CD4-positive, alpha-beta T cell treated with Interleukin-17A for 1 hour (primary cell): Measurements from ENCODE around the gene SCCPDH.

ENCODE experiments used
- DNase-seq: peaks from one replicate; pipeline ENCODE4 v3.0.0-alpha.2; 2020

Gene SCCPDH

DNA sequence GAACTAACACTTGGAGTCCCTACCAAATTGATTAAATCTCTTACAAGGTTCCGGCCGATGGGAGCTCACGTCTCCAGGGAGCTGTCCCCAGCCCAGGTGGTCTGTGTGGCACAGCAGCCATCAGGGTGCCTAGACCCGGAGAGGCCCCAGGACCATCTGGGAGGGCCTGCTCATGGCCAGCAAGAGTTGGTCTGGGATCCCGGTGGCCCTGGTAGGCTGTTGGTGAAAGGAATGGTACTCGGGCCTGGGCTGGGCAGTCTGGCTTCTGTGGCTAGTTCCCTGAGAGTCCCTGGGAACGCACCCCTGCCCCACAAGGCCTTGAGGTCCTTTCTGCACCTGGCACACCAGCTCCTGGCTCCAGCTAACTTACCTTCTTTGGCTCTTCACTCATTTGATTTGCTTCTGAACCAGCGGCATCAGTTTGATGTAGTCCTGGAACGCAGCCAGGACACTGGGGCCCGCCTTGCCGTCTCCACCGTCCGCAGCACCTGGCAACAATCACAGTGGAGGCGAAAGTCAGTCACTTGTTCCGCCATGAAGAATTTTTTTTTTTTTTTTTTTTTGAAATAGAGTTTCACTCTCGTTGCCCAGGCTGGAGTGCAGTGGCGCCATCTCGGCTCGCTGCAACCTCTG lies 62.5 kb downstream of the SCCPDH start:
- no peak for DNase-seq

DNA sequence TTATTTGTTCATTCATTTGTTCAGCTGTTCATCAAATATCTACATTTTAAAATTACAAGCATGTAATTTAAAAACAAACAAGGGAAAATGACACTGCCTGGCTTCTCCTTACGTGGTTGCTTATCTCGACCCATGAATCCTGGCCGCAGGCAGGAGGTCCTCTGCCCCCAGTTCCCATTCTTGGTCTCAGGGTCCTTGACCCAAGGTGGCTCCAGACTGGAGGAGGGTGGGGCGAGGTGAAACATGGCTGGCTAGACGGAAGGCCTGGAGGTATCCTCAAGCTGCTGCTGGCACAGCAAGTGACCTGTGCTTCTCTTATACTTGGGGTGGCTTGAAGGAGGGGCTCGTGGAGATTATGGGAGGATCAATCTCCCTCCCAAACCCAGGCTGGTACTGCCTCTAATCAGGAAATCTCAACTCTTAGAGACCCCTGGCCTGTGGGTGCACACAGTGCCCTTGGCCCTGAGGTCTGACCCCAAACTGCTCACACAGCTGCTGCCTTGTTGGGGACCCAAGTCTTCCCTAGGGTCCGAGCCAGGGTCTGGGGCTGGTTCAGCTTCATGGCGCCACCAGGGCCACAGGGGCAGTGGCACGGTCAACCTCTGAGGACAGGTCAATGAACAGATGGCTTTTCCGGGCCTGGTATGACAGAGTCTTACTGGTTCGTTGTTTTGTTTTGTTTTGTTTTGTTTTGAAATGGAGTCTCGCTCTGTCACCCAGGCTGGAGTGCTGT lies 63.7 kb downstream of the SCCPDH start:
- DNase-seq = no peak

DNA sequence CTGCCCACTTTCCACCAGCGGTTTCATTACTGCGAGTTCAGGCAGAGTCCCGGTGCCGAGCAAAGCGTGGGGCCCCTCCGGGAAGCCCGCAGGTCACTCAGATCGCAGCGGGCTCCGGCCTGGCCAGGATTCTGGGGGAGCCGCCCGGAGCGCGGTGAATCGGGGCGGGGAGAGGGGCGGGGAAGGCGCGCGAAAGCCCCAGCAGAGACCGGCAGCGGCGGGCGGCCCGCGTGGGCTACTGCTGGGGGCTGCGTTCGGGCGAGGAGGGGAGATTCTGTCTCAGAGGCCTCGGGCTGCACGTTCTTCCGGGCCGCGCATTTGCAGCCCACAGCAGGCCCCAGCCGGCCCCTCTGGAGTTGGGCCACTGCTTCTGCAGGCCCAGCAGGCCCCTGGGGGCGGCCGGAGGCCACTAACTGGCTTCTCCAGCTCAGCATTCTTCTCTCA lies 64.7 kb downstream of the SCCPDH start:
- DNase-seq = no peak

DNA sequence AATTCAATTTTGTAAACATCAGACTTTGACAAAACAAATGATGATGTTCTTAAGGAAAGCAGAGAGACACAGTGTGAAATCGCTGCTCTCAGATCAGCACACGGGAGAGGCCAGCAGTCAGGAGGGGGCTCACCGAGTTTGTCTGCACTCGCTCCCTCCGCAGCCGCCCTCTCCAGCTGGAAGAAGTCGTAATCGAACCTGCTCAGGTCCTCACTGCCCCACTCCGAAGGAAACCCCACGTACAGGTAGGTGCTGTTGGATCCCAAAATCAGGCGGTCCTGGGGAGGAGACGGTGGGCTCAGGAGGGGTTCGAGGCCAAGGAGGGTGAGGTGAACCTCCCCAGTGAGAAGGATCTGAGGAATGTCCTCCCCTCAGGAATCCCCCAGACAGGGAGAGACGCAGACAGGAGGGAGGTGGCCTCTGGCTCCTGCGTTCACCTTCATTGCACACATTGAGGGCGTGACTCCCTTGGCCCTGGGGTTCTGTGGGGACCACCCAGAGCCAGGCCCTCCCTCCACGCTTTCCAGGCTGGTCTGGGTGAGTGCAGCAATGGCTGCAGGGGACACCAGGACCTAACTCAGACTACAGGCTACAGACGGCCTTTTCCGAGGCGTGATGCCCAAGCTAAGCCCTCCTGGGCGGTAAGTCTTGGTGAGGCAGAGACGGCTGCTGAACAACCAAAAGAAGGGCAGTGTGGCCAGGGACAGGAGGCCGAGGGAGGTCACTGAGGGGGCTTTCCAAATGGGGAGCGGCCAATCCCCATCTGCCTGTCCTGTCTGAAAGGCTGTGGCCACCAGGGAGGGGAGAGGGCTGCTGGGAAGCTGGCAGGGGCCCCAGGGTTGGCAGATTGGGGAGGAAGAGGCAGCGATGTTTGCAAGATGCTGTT lies 65.5 kb downstream of the SCCPDH start:
- DNase-seq = no peak

DNA sequence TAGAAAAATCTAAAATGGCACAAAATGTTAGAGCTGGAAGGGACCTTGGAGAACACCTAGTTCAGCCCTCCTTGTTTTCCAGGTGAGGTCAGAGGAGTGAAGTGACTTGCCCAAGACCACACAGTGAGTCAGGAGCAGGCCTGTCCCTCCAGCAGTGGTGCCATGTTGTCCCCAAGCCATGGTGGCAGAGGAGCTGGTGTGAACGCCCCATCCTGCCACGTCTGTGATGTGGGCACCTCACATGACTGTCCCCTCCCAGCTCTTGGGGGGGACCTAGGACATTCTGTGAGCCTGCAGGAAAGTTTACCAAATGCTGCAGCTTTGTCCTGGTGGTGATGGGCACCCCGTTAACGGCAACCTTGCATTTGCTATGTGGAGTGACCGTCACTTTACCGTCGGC lies 66.2 kb downstream of the SCCPDH start:
- DNase-seq = no peak

DNA sequence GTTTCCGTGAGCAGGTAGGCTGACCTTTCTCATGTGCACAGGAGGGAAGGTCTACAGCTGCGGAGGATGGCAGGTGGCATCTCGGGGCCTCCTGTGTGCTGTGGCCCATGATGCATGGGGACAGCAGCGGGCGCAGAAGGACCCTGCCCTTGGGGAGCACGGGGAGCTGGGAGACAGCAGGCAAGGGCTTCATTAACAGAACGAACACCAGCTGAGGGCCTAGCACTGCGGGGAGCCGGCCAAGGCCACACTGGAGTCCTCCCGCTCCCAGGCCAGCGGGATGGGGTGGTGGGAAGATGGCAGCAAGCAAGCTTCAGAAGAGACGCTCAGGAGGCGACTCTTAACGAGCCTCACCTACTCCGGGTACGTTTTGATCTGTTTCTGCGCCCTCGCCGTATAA lies 66.6 kb downstream of the SCCPDH start:
- DNase-seq = no peak

DNA sequence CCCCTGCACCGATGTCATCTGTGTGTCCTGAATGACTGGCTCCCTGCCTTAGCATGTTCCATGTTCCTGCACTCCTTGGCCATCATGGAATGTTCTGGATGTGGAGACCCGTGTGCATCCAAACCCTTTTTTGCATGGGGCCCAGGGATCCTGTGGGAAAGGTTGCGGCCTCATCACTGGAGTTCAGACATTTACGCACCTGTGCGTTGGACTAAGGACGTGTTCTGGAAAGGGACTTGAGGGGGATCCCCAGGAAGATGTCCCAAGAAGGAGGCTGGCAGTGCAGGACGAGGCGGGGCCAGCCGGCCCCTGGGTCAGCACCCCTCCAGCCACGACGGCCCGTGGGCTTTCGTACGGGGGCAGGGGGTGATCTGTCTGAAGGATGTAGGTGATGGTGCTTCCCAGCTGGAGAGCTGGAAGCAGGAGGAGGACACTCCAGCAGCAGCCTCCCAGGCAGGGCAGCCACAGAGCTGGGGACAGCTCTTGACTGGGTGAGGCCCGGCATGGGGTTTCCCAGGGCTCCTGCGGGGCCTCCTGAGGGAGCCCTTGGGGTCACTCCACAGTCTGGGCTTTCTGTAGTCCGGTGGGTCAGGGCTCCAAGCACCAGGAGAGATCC lies 67.2 kb downstream of the SCCPDH start:
- DNase-seq = no peak

DNA sequence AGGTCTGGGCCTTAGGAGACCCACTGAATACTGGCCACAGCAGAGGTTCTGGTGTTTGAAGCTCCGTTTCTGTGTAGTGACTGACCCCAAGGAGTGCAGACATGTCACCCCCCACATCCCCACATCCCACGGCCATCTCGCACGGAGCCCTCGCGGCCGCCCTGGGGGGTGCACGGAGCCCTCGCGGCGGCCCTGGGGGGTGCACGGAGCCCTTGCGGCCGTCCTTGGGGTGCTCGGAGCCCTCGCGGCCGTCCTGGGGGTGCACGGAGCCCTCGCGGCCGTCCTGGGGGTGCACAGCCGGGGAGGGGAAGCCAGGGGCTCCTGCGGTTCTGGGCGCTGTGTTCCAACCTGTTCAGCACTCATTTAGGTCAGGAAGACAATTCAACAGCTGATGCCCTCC lies 68.4 kb downstream of the SCCPDH start:
- DNase-seq = no peak

DNA sequence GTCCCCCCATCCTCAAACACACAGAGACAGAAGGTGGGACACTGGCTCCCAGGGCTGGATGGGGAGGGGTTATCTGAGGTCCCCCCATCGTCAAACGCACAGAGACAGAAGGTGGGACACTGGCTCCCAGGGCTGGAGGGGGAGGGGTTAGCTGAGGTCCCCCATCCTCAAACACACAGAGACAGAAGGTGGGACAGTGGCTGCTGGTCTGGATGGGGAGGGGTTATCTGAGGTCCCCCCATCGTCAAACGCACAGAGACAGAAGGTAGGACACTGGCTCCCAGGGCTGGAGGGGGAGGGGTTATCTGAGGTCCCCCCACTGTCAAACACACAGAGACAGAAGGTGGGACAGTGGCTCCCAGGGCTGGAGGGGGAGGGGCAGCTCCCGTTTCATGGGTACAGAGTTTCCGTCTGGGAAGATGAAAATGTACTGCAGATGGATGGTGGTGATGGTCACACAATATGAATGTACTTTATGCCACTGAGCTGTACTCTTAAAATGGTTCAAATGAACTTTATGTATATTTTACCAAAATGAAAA lies 69.2 kb downstream of the SCCPDH start:
- no peak for DNase-seq

DNA sequence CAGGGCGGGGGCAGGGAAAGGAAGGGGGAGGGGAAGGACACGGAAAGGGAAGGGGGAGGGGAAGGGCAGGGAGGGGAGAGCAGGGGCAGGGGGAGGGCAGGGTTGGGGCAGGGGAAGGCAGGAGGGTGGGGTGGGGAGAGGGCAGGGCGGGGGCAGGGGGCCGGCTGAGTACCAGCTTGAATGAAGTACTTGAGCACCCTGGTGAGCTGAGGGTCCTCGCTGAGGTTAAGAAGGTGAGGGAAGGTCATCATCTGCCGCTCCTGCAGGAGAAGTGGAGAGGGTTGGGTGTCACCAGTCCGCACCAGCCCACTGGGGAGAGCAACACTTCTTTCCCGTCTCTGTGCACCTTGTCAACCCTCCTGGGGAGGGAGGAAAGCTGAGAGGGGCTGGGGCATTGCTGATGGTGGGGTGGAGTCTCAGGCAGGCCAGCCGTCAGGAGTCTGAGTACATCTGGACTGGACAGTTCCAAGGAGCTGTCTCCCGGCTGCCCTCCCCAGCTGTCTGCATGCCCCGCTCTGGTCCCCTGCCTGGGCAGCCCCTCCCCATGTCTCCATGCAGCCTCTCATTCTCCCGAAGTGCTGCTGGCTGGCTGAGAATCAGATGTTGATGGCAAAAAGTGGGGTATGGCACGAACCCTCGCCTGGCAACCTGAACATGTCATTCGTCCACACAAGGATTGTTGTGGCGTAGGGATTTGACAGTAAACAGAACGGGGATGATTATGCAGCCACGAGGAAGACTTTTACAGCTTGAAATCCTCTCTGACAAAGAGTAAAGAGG lies 70.0 kb downstream of the SCCPDH start:
- DNase-seq = no peak

DNA sequence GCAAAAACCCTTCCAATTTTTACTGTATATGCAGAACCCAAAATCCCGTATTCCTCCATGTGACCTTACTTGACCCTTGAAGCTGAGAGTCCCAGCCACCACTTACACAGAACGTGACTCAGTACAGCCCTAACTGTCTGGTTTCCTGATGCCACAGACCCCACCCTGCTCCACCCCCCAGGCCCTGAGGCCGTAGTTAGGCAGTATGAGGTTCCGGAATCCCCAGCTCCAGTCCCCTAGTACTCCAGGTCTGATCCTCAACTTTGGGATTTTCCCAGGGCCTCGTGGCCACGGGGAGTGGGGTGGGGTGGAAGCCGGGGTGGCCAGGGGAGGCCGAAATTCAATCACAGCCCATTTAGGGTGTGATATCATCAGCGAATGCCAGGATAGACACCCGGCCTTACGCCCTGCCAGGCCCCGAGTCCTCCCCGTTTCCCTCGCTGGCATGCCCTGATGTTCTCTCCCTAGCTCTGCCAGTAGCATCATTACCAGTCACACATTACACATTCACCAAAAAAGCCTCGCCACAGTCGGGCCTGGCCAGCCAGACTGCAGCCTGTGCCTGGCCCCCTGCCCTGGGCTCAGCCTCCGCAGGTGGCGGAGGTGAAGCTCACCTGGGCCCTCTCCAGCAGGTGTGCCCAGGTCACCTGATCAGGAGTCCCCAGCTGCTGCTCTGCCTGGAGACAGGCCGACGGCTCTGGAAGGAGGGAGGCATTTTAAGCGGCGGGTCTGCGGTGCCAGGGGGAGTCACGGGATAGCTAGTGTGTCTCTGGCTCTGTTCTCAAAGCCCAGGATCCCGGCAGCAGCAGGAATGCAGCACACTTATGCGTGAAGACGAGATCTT lies 70.8 kb downstream of the SCCPDH start:
- DNase-seq = no peak

DNA sequence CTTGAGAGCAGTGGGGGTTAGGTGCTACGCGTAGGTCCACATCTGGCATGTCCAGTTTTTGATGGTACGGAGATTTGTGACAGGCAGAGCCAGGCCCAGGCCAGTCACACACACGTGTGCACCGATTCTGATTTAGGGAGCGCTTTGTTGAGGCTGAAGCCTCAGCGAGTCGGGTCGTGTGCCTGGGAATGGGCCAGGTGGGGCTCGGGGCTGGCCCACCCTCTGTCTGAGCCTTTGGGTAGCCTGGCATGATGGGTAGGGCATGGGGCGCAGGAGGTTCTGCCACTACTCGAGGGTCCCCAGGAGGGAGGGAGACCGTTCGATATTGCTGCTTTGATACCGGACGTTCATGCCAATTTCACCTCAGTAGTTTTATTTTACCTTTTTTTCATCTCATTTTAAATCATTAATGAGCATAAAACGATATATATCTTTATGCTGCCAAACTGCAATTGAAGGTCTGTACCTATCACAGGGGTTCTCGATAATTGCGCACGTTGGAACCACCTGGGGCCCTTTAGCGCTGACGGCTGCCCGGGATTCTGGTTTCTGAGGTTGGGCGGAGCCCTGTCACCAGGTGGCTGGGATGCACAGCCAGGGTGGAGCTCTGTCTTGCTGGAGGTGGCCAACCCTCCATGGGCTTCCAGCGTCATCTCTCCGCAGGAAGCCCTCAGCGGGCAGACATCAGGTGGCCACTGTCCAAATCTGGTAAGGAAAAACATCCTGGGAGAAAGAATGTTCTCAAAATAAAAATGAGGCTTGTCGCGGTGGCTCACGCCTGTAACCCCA lies 71.9 kb downstream of the SCCPDH start:
- no peak for DNase-seq

DNA sequence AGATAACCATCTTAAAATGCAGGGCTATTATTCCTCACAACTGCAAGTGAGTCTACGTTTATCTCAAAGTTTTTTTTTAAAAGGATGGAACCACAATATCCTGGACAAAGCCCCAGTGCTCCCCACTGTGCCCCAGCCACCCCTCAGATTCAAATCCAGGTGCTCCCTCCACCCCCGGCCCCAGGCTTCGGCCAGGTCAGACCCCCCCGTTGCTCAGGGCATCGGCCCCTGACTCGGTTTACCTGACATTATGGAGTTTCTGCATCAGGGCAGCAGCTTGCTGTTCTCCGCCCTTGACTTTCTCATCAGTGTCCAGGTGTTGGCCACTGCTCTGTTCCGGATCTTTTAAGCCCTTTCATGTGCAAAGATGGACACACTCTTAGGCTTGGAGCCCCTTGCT lies 72.9 kb downstream of the SCCPDH start:
- DNase-seq = no peak

DNA sequence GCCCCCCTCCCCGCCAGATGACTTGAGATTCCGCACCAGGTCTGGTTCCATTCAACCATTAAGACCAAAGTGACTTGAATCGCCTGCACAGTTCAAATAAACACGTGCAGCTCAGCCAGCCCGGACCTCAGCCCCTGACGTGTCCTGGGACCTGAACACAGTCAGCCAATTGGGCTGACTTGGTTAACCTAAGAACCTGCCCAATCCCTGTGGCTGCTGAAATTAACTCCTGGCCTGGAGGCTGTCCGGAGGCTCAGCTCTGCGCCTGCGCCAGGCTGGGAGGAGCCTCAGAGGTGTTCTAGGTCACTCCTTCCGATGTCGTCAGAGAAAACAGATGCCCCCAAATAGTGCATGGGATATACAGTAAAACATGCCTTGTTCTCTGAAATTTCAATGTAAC lies 73.4 kb downstream of the SCCPDH start:
- no peak for DNase-seq

DNA sequence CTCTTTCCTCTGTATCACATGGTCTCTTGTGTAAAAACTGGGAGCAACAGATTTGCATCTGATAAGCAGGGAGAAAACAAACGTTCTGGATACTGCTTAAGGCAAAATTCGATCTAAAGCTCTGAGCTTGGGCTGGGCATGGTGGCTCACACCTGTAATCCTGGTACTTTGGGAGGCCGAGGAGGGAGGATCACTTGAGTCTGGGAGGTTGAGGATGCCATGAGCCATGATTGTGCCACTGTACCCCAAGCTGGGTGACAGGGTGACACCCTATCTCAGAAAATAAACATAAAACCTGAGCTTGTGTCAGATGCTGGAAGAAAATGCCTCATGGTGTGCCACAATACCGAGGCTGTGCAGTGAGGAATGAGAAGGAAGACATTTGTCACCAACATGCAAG lies 73.9 kb downstream of the SCCPDH start:
- DNase-seq = no peak

DNA sequence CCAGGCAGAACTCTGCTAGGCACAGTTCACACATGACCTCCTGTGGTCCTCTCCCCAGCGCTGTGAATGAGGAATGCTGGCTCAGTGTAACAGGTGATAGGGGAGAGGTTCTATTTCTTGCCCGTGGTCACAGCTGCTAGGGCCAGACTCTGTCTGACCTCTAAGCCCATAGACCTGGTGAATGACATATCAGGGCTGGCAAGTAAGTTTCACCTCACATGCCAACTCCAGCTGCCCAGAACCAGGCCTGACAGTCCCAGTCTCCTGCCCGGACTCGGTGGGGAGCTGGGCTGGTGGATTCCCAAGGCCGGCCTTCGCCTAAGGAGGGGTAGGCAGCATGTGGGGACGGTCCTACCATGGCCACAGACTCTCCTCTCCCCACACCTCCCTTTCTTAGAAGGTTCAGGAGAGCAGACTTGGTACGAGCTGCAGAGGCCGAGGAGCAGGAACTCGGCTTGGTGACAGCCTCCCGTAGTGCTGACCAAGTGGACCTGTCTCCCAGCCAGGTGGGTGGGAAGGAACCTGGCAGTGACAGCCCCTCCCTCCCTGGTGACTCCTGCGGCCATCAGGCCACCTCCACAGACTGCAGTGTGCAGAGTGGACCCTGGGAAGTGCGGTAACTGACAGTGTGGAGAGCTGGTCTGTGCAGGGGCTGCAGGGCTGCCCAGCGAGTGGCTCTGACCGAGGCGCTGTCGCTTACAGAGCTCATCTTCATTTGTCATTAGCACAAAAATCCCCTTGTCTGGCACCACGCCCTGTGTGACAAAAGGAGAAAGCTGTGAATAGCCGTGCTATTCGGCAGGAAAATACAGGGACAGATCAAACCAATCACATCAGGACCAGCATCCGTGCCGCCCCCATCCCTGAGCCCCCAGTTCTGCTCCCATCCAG lies 74.6 kb downstream of the SCCPDH start:
- DNase-seq = no peak

DNA sequence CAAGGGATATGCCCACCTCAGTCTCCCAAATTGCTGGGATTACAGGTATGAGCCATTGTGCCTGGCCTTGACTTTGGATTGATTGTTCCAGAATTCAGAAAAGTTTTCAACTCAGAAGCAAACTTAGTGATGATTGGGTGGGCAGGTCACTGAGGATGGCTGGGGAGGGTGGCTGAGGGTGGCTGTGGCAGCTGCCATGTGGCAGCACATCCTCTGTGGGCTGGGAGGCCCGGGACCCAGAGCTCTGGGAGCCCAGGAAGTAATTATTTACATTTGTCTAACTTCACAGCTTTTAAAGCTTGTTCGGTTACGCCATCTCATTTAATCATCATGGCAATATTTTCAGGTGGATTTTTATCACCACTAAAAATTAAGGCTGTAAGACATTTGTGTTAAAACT lies 76.1 kb downstream of the SCCPDH start:
- no peak for DNase-seq

DNA sequence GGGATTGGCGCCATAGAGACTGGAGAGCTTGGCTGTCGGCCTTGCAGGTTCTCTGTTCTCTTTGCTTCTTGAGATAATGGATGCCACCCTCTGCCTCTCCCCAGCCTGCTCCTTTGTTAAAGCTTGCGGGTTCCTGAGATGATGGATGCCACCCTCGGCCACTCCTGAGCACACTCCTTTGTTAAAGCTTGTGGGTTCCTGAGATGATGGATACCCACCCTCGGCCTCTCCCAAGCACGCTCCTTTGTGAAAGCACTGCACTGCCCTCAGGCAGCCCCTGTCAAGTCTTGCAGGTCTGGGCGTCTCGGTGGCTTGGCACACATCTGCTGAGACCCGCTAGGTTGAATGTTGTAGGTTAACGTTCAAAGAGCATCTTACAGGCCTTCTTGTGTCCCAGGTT lies 76.5 kb downstream of the SCCPDH start:
- DNase-seq = no peak

DNA sequence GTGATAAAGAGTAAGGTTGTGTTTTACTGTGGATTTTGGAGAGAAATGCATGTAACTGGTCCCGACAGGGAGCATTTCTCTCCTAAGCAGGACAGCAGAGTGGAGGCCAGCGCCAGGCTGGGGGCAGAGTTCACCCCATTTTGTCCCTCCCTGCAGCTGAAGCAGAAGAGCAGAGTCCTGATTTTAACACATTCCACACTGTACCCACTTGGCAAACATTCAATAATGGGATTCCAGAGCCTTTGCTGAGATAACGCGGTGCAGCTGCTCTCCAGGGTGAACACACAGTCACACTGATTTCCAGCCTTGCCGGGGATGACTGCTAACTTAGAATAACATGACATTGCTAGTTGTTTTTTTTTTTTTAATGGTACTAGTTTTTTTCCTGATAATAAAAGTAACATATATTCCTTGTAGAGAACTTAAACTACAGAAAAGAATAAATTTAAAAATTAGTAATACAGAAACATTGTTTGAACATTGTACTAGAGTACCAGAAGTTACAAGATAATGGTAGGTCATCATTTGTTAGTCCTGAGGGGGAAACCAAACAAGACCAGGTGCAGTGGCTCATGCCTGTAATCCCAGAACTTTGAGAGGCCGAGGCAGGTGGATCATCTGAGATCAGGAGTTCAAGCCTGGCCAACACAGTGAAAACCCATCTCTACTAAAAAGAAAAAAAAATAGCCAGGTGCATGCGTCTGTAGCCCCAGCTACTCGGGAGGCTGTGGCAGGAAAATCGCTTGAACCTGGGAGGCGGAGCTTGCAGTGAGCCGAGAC lies 77.2 kb downstream of the SCCPDH start:
- no peak for DNase-seq
